Parathyroid adenoma (tissue), 2 donors: ENCODE results near the gene CCND3.

Experiments
- H2AFZ ChIP-seq: fragments of 300-600 bp; sonication (generic); one replicate; pipeline ENCODE4 v1.7.0; 2017; ENCODE audit warnings: antibody characterized with exemption, mild to moderate bottlenecking
- H3K27ac ChIP-seq: fragments of 300-600 bp; sonication (generic); one replicate; pipeline ENCODE4 v1.7.0; 2017
- H3K27me3 ChIP-seq: fragments of 300-600 bp; sonication (generic); one replicate; pipeline ENCODE4 v1.7.0; 2017; ENCODE audit warnings: low read length; ENCODE audit not compliant: control insufficient read depth, insufficient read depth
- H3K36me3 ChIP-seq: fragments of 300-600 bp; sonication (generic); one replicate; pipeline ENCODE4 v1.7.0; 2017; ENCODE audit warnings: low read length; ENCODE audit not compliant: control insufficient read depth, insufficient read depth
- H3K4me1 ChIP-seq: fragments of 300-600 bp; sonication (generic); one replicate; pipeline ENCODE4 v1.7.0; 2017; ENCODE audit warnings: control low read depth
- H3K4me2 ChIP-seq: fragments of 300-600 bp; sonication (generic); one replicate; pipeline ENCODE4 v1.7.0; 2017; ENCODE audit warnings: low read length
- H3K4me3 ChIP-seq: fragments of 300-600 bp; sonication (generic); one replicate; pipeline ENCODE4 v1.7.0; 2017; ENCODE audit warnings: low read depth, low read length
- H3K79me2 ChIP-seq: fragments of 300-600 bp; sonication (generic); one replicate; pipeline ENCODE4 v1.7.0; 2017; ENCODE audit warnings: control low read depth
- H3K9ac ChIP-seq: fragments of 300-600 bp; sonication (generic); one replicate; pipeline ENCODE4 v1.7.0; 2017; ENCODE audit warnings: mild to moderate bottlenecking
- H3K9me3 ChIP-seq: fragments of 300-600 bp; sonication (generic); one replicate; pipeline ENCODE4 v1.7.0; 2017; ENCODE audit warnings: low read length; ENCODE audit not compliant: control insufficient read depth
- TF ChIP-seq, protein P1 (sequence below): fragments of 300-600 bp; sonication (generic); IDR thresholded peaks from one replicate; pipeline ENCODE4 v1.7.0; 2017; ENCODE audit warnings: antibody characterized with exemption, mild to moderate bottlenecking
- donor health status: primary hyperparathyroidism.

CCND3 gene

DNA sequence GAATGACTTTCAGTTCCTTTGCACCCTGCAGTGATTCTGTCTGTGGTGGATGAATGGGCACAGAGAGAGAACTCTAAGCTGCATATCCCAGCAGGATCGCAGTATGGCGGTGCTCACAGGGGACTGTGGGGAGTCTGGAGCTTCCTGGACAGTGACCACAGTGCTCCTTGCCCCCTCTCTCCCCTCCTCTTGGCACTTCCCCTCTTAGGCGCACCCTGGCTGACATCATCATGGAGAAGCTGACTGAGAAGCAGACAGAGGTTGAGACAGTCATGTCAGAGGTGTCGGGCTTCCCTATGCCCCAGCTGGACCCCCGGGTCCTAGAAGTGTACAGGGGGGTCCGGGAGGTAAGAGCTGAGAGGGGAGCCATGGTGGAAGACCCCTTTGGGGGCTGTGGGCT, 11.7 kb downstream of the CCND3 start:
- no peak overlapping the region for H3K4me3 ChIP-seq
- no peak overlapping the region for H2AFZ ChIP-seq
- H3K4me2 ChIP-seq: no peak overlapping the region
- no peaks in the 10 kb centered on the region for H3K27me3 ChIP-seq
- TF ChIP-seq, protein P1, sequence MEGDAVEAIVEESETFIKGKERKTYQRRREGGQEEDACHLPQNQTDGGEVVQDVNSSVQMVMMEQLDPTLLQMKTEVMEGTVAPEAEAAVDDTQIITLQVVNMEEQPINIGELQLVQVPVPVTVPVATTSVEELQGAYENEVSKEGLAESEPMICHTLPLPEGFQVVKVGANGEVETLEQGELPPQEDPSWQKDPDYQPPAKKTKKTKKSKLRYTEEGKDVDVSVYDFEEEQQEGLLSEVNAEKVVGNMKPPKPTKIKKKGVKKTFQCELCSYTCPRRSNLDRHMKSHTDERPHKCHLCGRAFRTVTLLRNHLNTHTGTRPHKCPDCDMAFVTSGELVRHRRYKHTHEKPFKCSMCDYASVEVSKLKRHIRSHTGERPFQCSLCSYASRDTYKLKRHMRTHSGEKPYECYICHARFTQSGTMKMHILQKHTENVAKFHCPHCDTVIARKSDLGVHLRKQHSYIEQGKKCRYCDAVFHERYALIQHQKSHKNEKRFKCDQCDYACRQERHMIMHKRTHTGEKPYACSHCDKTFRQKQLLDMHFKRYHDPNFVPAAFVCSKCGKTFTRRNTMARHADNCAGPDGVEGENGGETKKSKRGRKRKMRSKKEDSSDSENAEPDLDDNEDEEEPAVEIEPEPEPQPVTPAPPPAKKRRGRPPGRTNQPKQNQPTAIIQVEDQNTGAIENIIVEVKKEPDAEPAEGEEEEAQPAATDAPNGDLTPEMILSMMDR: no peak
- H3K9me3 ChIP-seq: no peaks in the 10 kb centered on the region
- peaks cover 4% of the 10 kb centered on the region for H3K79me2 ChIP-seq
- H3K27ac ChIP-seq: no peak overlapping the region
- no peak overlapping the region for H3K9ac ChIP-seq
- no peaks in the 10 kb centered on the region for H3K36me3 ChIP-seq
- H3K4me1 ChIP-seq: no peaks in the 10 kb centered on the region

DNA sequence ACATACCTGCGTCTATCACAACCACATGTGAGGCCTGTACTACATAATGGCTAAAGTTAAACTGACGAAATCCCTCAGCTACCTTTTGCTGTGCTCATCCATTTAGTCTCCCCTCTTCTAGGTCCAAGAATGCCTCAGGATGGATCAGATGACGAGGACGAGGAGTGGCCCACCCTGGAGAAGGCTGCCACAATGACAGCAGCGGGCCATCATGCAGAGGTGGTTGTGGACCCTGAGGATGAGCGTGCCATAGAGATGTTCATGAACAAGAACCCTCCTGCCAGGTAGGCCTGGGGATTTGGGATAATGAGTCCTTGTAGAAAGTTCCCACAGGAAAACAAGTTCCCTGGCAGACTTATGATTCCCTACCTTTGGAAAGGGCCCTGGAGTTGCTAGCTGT, 14.4 kb downstream of the CCND3 start:
- no peak overlapping the region for H3K4me2 ChIP-seq
- H2AFZ ChIP-seq: no peak overlapping the region
- H3K79me2 ChIP-seq: peaks cover 19% of the 10 kb centered on the region
- no peak overlapping the region for H3K27ac ChIP-seq
- H3K4me1 ChIP-seq: peaks cover 5% of the 10 kb centered on the region
- no peak overlapping the region for H3K9ac ChIP-seq
- H3K27me3 ChIP-seq: no peaks in the 10 kb centered on the region
- TF ChIP-seq, protein P1: no peak
- no peak overlapping the region for H3K4me3 ChIP-seq
- no peaks in the 10 kb centered on the region for H3K36me3 ChIP-seq
- no peaks in the 10 kb centered on the region for H3K9me3 ChIP-seq

DNA sequence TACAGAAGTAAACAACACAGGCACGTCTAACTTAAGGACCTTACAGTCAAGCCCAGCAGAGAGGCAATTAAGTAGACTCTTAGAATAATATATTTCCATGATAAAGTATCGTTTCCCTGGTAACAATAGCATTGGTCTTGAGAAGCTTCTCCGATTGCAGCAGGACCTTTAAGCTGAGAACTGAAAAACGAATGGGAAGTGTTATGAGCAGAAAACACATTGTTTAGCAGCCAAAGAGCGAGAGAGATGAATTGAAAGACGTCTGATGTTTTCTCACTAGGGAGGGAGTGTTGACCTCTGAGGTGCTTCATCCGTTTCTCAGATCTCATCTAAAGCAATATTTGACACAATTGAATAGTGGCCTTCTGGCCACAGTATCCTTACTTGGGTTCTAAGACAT, 19.5 kb downstream of the CCND3 start:
- TF ChIP-seq, protein P1: no peak
- no peaks in the 10 kb centered on the region for H3K36me3 ChIP-seq
- H3K27me3 ChIP-seq: no peaks in the 10 kb centered on the region
- H3K79me2 ChIP-seq: peaks cover 37% of the 10 kb centered on the region
- no peak overlapping the region for H3K27ac ChIP-seq
- H3K4me1 ChIP-seq: peaks cover 10% of the 10 kb centered on the region
- peak overlapping the region; percentile 97 for H3K4me2 ChIP-seq
- peak overlapping the region; percentile 100 for H3K4me3 ChIP-seq
- H3K9me3 ChIP-seq: no peaks in the 10 kb centered on the region
- no peak overlapping the region for H3K9ac ChIP-seq
- H2AFZ ChIP-seq: peak overlapping the region; percentile 100

DNA sequence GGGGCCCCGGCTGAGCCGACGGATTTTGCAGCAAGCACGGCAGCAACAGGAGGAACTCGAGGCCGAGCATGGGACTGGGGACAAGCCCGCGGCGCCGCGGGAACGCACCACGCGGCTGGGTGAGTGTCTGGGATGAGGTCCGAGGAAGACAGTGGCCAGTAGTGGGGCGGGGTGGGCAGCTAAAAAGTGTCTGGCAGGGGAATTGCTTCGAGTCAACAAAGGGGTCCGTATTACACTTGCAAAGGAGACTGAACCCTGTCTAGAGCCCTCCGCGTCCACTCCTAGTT, 20.0 kb downstream of the CCND3 start:
- Histone ChIP-seq H3K4me2 (peak overlapping the region; percentile 97), H3K4me3 (peak overlapping the region; percentile 100), H3K36me3 (no peaks in the 10 kb centered on the region), H2AFZ (peak overlapping the region; percentile 100), H3K27ac (peak overlapping the region; percentile 97), H3K27me3 (no peaks in the 10 kb centered on the region), H3K9ac (peak overlapping the region; percentile 38), H3K79me2 (peaks cover 39% of the 10 kb centered on the region), H3K4me1 (peaks cover 10% of the 10 kb centered on the region), H3K9me3 (no peaks in the 10 kb centered on the region)
- TF ChIP-seq, protein P1: no peak

DNA sequence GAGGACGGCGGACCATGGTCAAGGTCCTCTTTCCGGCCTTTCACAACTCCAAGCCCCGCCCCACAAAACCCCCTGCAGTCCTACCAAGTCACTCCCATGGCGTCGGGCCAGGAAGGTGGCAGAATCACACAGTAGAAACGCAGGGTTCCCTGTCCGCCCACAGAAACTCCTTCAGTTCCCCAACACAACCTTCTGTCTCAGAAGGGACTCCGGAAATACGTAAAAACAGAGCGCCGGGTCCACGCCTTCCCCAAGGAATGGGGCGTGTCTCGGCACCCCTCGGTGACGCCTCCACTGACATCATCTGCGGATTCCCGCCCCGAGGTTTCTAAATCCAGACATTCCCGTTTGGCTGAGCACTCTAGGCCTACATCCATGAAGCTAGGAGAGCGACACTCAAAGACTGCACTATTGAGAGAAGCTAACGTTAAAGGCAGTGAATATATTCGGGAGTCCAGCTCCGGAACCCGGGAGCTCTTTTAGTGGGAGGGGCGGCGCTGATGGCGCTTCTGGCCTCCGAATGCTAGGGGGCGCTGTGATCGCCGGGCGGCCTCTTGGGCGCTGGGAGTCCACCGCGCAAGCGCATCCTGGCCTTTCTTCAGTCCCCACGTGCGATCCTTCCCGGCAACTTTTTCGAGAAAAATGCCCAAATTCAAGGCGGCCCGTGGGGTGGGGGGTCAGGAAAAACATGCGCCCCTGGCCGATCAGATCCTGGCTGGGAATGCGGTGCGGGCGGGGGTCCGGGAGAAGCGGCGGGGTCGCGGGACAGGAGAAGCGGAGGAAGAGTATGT, 20.5 kb downstream of the CCND3 start, which contains the start of the genes BYSL and MED20:
TSS of gene BYSL (plus strand) at position 579 of the 791 bp plus-strand sequence. CDS start at position 643, 64 bp downstream.
TSS of gene MED20 (minus strand) at position 219 of the 791 bp plus-strand sequence. CDS start at position 98, 121 bp downstream.
- Histone ChIP-seq H3K9me3 (no peaks in the 10 kb centered on the region), H3K9ac (peak within 1 kb of the TSS; percentile 38), H3K27me3 (no peaks in the 10 kb centered on the region), H3K36me3 (no peaks in the 10 kb centered on the region), H3K4me2 (peak within 1 kb of the TSS; percentile 97), H3K4me3 (peak within 1 kb of the TSS; percentile 100), H3K27ac (peak within 1 kb of the TSS; percentile 97), H3K4me1 (peaks cover 10% of the 10 kb centered on the region), H2AFZ (peak within 1 kb of the TSS; percentile 100), H3K79me2 (peaks cover 44% of the 10 kb centered on the region)
- TF ChIP-seq, protein P1: peak; percentile 99
